Activated T-cell treated with anti-CD3 and anti-CD28 coated beads, Interleukin-2, amount 50 U/mL, for 48 hours (primary cell): ENCODE results near the gene RAG2.

Source experiments
- DNase-seq, 2 experiments: peaks; one replicate each; pipeline ENCODE4 v3.0.0-alpha.2; 2020

Gene RAG2

DNA sequence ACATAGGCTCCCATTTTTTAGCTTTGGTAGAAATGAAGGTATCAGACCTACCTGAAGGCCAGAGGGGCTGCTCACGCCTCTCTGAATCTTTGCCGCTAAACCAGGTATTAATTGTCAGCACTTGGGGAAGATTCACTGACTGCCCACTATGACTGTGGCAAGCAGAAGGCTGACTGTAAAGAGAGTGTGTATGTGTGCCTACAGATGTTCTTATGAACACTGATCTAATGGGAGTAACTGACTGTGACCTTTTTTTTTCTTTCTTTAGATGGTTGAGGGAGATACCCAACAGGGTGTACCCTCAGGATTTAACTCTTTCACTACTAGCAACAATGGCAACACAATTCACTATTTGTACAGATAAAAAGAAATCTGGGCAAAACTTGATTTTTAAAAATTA is at the start of gene RAG2:
RAG2 (minus strand) TSS at position 186 of the 400 bp plus-strand sequence. CDS start 4,068 bp downstream, outside the sequence.
- DNase-seq, result no peak

GRCh38 chr11:36638556-36638955 is 40.5 kb upstream of the RAG2 start:
- no peak for DNase-seq

DNA sequence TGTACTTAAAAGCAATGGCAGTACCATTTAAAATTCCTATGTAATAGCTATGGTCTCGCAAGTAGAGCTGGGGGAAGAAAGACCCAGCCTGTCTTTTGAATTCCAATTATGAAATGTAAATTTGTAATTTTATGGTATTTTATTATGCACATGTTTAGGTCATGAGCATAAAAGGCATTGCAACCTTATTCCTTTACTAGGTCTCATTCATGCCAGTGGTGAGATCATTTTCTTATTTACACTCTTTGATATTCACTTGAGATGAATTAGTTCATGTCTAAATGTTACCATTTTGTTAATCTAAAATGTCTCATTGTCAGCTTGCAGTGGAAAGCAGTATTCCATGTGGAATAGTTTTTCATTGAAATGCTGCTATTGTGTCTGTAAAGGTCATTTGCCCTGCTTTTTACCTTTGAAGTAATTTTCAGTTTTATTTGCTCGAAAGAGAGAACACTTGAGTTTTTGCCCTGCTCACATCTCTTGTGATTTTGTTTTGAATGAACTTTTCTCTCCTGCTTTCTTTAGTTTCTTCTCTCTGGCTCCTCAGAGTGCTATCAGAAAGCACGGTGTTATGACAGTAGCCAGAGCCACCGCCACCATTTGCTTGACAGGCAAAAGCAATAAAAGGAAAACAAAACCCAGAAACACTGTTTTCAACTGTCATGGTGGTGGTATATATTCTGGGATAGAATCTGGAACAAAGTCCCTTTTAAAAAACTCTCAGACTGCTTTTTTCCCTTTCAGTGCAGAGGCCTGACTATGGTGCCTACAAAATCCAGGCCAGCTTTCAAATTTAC is 37.2 kb upstream of the RAG2 start:
- no peak for DNase-seq

- DNase-seq, result no peak
These were observed 33.7 kb upstream of the RAG2 start for GRCh38 chr11:36631774-36632173.

GRCh38 chr11:36628765-36629244 is 30.8 kb upstream of the RAG2 start:
- DNase-seq, result no peak

DNA sequence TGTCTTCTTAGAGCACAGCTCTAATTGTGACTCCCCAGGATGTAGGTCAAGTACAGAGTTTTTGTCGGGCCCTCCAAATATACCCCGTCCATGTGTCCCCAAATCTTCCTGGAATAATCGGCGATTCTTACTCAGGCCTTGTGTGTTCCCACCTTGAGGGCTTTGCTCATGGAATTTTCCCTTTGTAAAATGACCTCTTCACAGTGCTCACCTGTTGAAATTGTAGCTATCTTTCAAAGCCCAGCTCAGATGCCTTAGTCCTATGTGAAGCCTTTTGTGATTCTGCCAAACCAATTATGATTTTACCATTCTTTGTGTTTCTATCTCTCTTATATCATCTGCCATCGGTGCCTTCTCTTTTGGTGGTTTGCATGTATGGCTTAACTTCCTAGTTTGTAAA is 30.1 kb upstream of the RAG2 start:
- DNase-seq, result no peak

GRCh38 chr11:36627471-36627870 is 29.4 kb upstream of the RAG2 start:
- no peak for DNase-seq

DNA sequence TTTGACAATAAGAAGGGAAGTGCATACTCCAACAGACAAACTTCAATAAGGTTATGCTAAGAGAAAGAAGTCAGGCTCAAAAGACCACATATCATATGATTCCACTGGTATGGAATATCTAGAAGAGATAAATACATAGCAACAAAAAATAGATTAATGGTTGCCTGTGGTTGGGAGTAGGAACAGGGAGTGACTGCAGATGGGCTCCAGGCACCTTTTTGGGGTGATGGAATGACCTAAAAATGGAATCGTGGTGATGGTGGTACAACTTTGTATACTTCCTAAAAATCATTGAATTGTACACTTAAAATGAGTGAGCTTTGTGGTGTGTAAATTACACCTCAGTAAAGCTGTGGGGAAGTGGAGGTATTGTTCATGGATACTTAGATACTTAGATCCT is 29.0 kb upstream of the RAG2 start:
- DNase-seq, result no peak

GRCh38 chr11:36623494-36623893 is 25.5 kb upstream of the RAG2 start:
- DNase-seq, result no peak

DNA sequence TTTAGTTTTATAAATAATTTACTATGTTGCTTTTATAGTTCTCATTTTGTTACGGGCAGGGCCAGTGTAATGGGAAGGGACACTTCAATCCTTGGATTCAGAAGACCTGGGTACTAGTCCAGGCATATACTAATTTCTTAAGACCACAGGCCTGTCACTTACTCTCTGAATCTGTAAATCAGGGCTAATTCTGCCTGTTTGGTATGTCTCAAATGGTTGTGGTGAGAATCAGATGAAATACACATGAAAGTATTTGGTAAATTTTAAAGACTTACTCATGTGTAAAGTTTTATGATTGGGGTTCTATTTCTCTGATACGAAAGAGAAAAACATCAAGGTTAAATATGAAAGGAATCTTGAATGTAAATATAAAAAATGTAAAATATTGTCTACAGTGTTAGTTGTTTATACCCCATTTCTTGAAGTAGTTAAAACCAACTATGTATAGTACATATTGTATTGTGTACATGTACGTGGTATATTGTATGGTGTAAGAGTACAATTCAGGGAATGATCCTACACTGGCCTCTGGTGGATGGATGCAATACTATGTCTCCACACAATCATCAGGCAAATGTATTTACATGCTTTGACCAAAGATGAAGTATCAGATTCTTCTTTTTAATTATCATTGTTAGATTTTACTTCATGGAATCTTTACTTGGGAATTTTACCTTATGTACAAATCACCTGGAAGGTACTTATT is 24.5 kb upstream of the RAG2 start:
- DNase-seq, result no peak

DNA sequence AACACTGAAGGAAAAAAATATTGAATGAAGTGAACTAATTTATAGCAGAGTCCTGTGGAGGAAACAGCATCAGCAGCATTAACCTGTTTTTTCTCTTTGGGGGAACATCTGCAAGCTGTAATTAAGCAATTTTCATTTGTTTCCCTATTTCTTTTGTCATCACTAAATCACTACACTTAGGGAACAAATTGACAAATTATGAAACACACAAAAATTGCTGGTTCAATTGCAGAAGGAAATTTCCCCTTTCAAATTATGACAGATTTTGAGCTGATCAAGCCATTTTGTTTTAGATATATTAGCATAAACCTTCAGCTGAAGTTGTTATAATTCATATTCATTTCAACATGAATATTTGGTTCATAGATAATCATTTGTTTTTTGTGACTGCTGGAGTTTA is 22.2 kb upstream of the RAG2 start:
- no peak for DNase-seq

DNA sequence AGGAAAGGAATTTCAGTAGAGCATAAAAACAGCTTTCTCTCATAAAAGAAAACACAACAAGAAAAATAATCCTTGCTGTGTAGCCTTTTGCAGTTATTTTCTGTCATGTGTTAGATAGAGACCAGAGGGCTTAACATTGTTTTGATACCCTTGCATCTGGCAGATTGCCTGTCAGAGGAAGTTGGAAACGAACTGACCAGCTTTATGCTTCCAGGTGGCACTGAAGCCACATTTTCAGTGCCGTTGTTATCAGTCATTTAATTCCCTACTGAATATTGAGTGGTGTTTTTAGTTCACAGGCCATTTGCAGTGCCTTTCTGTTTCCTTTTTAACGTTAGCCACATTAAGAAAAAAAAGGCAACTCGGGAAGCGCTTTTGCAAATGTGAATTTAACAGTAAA is 21.5 kb upstream of the RAG2 start:
- DNase-seq, result no peak

- no peak for DNase-seq
These were observed 20.5 kb upstream of the RAG2 start for GRCh38 chr11:36618363-36619047.

- no peak for DNase-seq
These were observed 19.7 kb upstream of the RAG2 start for GRCh38 chr11:36617543-36618362.

DNA sequence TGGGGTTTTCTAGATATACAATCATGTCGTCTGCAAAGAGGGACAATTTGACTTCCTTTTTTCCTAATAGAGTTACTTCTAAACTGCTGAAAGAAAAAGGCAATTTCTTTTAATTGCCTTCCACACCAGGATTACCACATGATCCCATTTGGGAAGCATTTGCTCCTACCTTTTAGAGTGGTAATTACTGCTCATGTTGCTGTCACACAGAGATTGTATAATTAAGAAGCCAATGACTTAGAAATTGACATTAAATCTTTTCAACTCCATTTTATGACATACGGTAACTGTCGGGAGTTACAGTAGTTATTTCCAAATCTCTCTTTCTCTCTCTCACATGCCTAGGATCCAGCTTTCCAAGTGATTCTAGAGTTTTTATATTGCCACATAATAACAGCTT is 17.8 kb upstream of the RAG2 start:
- DNase-seq, result no peak

GRCh38 chr11:36609383-36609782 is 11.3 kb upstream of the RAG2 start:
- DNase-seq, result no peak

GRCh38 chr11:36608491-36609199 is 10.6 kb upstream of the RAG2 start:
- DNase-seq, result no peak

GRCh38 chr11:36605221-36606216 is 7.5 kb upstream of the RAG2 start:
- no peak for DNase-seq

DNA sequence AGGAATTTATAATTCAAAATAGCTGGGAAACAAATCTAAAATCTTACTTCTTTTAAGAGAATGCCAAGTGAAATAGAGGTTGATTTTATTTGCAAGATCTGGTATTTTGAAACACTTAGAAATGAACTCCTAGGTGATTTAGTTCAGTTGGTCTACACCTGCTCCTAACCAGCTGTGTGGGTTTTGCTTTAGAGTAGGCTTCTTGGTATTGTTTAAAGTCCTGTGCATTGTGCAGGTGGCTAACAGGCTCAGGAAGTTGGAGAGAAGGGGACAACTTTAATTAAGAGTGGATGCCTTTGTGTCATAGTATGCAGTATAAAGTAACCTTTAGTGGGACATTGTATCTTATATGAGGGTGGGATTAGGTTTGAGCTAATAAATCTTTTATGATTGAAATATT is 4.1 kb upstream of the RAG2 start:
- no peak for DNase-seq

GRCh38 chr11:36601155-36601554 is 3.1 kb upstream of the RAG2 start:
- DNase-seq, result no peak

DNA sequence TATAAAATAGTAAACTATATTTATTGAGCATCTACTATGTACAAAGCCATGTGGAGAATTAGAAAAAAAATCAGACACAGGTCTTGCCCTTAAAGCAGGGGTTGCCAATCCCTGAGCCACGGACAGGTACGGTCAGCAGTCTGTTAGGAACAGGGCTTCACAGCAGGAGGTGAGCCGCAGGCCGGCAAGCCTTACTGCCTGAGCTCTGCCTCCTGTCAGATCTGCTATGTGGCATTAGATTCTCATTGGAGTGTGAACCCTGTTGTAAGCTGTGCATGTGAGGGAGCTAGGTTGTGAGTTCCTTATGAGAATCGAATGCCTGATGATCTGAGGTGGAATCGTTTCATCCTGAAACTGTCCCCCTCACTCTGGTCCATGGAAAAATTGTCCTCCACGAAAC is 2.1 kb upstream of the RAG2 start:
- DNase-seq, result no peak
